Lower lobe of right lung (tissue), 2 donors: ENCODE data around the gene MED28. TPM values are rescaled to one million over a fixed set of nuclear protein-coding genes. Genes with fewer than 3 reads are reported as not detected.
A peak's percentile ranks its signal among the peaks of the same experiment; 100 is the strongest.

Experiments used
- ATAC-seq, 2 donors: fragments of 200-7000 bp; cut with Tn5 transposase; one replicate each; pipeline ENCODE4 v1.9.1; 2020 to 2022; ENCODE audit warnings: mild to moderate bottlenecking in 2 of 2, moderate library complexity in 2 of 2
- DNase-seq: peaks from one replicate; pipeline ENCODE4 v3.0.0-alpha.2; 2020
- H3K27ac ChIP-seq: fragments of 200-600 bp; one replicate; pipeline ENCODE4 v1.8.0; 2022
- H3K27me3 ChIP-seq: fragments of 200-600 bp; one replicate; pipeline ENCODE4 v1.8.0; 2022; ENCODE audit warnings: low read depth
- H3K36me3 ChIP-seq: fragments of 200-600 bp; one replicate; pipeline ENCODE4 v1.8.0; 2022; ENCODE audit warnings: mild to moderate bottlenecking
- H3K4me1 ChIP-seq: fragments of 200-600 bp; one replicate; pipeline ENCODE4 v1.8.0; 2022
- H3K4me3 ChIP-seq: fragments of 200-600 bp; one replicate; pipeline ENCODE4 v1.8.0; 2022; ENCODE audit warnings: mild to moderate bottlenecking
- H3K9me3 ChIP-seq: fragments of 200-600 bp; one replicate; pipeline ENCODE4 v1.8.0; 2022
- CTCF ChIP-seq: fragments of 200-600 bp; IDR thresholded peaks from one replicate; pipeline ENCODE4 v1.8.0; 2022; ENCODE audit warnings: antibody characterized with exemption, mild to moderate bottlenecking
- intact Hi-C: fragments of 100-400 bp; cut with DNase I; formaldehyde crosslinking; loops from one replicate; pipeline ENCODE4 v1.11.0; 2022
- total RNA-seq: library from RNA; stranded (reverse); fragmentation: NEBNext Ultra II Directional; extraction: Animal tissue kit (Norgen Biotek cat#: 25700); gene quantifications from one replicate; pipeline ENCODE4 v1.2.1, GENCODE V29; 2021
- donor health status: DM: no; HTN: yes; CAD: no; lungs with severe emphysema.

Gene MED28
- total RNA-seq, 1 donor from 2014 or later, result 46.2 TPM

DNA sequence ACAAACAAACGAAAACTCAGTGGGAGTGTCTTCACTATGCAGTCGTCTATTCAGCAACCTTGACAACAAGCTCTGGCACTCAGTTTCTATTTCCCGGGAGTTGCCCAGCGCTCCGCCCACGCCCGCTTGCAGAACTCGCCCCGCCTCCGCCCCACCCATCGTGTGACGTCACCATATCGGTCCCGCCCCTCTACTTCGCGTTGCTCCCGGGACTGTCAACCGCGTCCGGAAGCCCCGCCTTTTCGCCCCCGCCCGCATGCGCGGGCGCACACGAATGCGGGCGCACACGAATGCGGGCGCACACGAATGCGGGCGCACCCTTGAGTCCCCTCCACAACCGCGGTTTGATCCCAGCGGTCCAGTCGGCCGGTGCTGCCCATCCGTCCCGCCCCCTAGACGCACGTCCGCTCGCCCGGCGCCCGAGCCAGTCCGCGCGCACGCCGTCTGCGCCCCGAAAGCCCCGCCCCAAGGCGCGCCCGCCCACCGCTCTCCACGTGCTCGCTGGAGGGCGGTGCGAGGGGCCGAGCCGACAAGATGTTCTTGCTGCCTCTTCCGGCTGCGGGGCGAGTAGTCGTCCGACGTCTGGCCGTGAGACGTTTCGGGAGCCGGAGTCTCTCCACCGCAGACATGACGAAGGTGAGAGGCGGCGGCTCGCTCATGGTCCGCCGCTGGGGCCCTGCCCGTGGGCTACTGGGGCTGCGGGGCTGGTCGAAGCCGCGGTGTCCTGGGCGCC lies 37.3 kb upstream of the MED28 start, which contains the start of gene LAP3:
Gene LAP3, plus strand, starts transcription at position 267 of the 733 bp plus-strand sequence. Its CDS starts 268 bp downstream, at position 535.
- ATAC-seq (peak; percentile 99), DNase-seq (peak; percentile 98)
- H3K27ac ChIP-seq, result peak within 1 kb of the TSS; percentile 91
- no peaks in the 10 kb centered on the region for H3K9me3 ChIP-seq
- intact Hi-C loops, result no loop called here
- no peaks in the 10 kb centered on the region for H3K27me3 ChIP-seq
- H3K4me1 ChIP-seq, result peaks cover 43% of the 10 kb centered on the region
- peak within 1 kb of the TSS; percentile 65 for H3K4me3 ChIP-seq
- peak; percentile 15 for TF ChIP-seq CTCF
- H3K36me3 ChIP-seq, result peaks cover 16% of the 10 kb centered on the region

DNA sequence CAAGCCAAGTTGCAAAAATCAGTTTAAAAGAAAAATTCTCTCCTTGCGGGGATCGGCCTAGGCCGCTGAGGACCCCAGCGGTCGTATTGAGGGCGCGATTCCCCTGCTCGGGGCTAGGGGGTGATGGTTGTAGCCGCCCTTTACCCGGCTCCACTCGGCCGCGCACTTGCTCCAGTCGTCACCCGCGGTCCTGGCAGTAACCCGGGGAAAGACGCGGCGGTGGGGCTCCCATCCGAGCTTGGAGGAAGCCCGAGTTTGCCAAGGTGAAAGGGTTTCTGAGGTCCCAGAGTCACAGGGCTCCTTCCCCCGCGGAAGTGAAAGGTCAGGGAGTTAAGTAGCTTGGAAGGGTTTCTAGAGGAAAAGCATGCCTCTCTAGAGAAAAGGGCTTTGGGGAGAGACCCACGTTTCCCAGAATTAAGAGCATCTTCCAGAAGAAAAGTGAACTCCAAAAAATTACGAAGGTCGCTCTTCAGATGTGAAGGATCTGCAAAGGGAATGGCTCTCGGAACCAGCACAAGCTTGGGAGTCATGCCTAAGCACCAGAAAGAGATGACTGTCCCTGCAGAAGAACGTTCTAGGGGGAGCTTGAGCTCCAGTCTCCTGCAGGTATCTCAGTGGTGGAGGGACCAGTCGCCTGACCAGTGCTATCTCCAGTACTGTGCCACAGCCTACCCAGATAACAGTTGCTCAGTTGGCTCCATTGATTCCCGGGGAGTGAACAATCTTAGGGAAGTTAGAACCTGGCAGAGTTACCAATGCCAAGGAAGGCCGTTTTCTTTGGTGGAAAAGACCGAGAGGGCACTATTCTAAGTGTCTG lies 36.6 kb upstream of the MED28 start:
- intact Hi-C loops, result no loop called here
- Histone ChIP-seq H3K4me3 (peak overlapping the region; percentile 65), H3K36me3 (peaks cover 24% of the 10 kb centered on the region), H3K27ac (peak overlapping the region; percentile 91), H3K27me3 (no peaks in the 10 kb centered on the region), H3K9me3 (no peaks in the 10 kb centered on the region), H3K4me1 (peaks cover 51% of the 10 kb centered on the region)
- TF ChIP-seq CTCF, result no peak
- ATAC-seq, result peak; percentile 37 to 43
- peak; percentile 66 for DNase-seq

- H3K4me1 ChIP-seq, result peaks cover 53% of the 10 kb centered on the region
- peak overlapping the region; percentile 65 for H3K4me3 ChIP-seq
- H3K27ac ChIP-seq, result peak overlapping the region; percentile 91
- ATAC-seq, result peak in 1 of 2 donors; percentile 5
- no peak for DNase-seq
- intact Hi-C loops, result no loop called here
- H3K36me3 ChIP-seq, result peaks cover 30% of the 10 kb centered on the region
- TF ChIP-seq CTCF, result no peak
- H3K27me3 ChIP-seq, result no peaks in the 10 kb centered on the region
- H3K9me3 ChIP-seq, result no peaks in the 10 kb centered on the region
Observed at GRCh38 chr4:17578482-17578891, 36.0 kb upstream of the MED28 start.

DNA sequence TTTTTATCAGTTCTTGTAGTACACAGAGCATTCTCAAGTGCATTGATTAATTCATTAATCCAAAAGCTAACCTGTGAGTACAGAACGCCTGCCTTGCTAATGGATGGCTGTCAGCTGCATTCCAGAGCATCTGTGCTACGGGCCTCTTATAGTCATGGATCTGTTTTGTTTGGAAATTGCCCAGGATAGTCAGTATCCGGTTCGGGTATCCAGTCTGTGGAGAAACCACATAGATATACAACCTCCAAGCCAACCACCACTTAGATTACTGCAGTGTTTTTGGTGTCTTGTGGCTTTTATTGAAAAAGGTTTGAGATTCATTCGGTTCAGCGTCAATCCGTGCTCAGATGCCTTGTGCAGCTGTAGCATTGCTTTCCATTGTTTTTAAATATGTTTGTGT lies 33.5 kb upstream of the MED28 start:
- no peak for TF ChIP-seq CTCF
- H3K9me3 ChIP-seq, result no peaks in the 10 kb centered on the region
- H3K27ac ChIP-seq, result peak overlapping the region; percentile 91
- DNase-seq (no peak), ATAC-seq (no peak)
- intact Hi-C loops, result no loop called here
- no peaks in the 10 kb centered on the region for H3K27me3 ChIP-seq
- H3K4me3 ChIP-seq, result peak overlapping the region; percentile 65
- H3K4me1 ChIP-seq, result peaks cover 53% of the 10 kb centered on the region
- H3K36me3 ChIP-seq, result peaks cover 55% of the 10 kb centered on the region

GRCh38 chr4:17583276-17583675 lies 31.2 kb upstream of the MED28 start:
- Histone ChIP-seq H3K4me1 (peaks cover 48% of the 10 kb centered on the region), H3K27me3 (no peaks in the 10 kb centered on the region), H3K9me3 (no peaks in the 10 kb centered on the region), H3K4me3 (no peak overlapping the region), H3K36me3 (peaks cover 78% of the 10 kb centered on the region), H3K27ac (no peak overlapping the region)
- intact Hi-C loops, result no loop called here
- ATAC-seq (no peak), DNase-seq (no peak)
- TF ChIP-seq CTCF, result no peak
